Endothelial cell of umbilical vein (primary cell): ENCODE data around the gene EMX1. TPM values are rescaled to one million over a fixed set of nuclear protein-coding genes. Genes with fewer than 3 reads are reported as not detected.

Experiments used
- BruUV-seq: library from RNA; stranded (reverse); fragments of 400-500 nt; replicated peaks from 2 replicates; lab custom pipeline; 2021; lab: Mats Ljungman, UMichigan
- CTCF ChIA-PET: fragments of 300-600, 350-600 bp; sonication (Branson Sonifier 250); formaldehyde crosslinking; loops from one replicate; lab custom pipeline; 2021; ENCODE audit warnings: antibody characterized with exemption, inconsistent platforms; lab: Charles Lee
- POLR2A ChIA-PET: fragments of 300-600, 350-600 bp; sonication (Branson Sonifier 250); formaldehyde crosslinking; loops from one replicate; lab custom pipeline; 2021; ENCODE audit warnings: antibody characterized with exemption, inconsistent platforms; lab: Charles Lee
- DNase-seq: peaks from one replicate; pipeline ENCODE4 v3.0.0-alpha.2; 2011; ENCODE audit warnings: low read depth, low spot score
- FAIRE-seq: peaks from 2 replicates; lab custom pipeline; 2011; peaks lifted over from hg19 to GRCh38; lab: Jason Lieb, UNC
- H2AFZ ChIP-seq: 2 replicates; pipeline ENCODE4 v1.6.0; 2012; ENCODE audit warnings: low read depth, low read length, control low read depth, inconsistent platforms
- H3K27ac ChIP-seq: 2 replicates; pipeline ENCODE4 v1.5.1; 2011; ENCODE audit warnings: low read depth, mild to moderate bottlenecking, control low read depth, low read length, moderate library complexity; ENCODE audit not compliant: insufficient read depth
- H3K27me3 ChIP-seq, 2 experiments: 2 replicates each; pipeline versions ENCODE4 v1.6.0 to v1.6.1; 2011; ENCODE audit warnings: low read length in 2 of 2, mixed read lengths in 1 of 2; ENCODE audit not compliant: control insufficient read depth in 2 of 2, insufficient read depth in 2 of 2
- H3K36me3 ChIP-seq, 2 experiments: 2 replicates in 1 of 2; 3 replicates in 1 of 2; pipeline ENCODE4 v1.5.1; 2011; ENCODE audit warnings: low read length in 2 of 2, mild to moderate bottlenecking in 1 of 2, moderate library complexity in 1 of 2; ENCODE audit not compliant: control insufficient read depth in 2 of 2, insufficient read depth in 2 of 2; ENCODE audit errors: extremely low read depth in 1 of 2
- H3K4me1 ChIP-seq: 3 replicates; pipeline ENCODE4 v1.5.1; 2011; ENCODE audit warnings: mild to moderate bottlenecking, low read length; ENCODE audit not compliant: control insufficient read depth, insufficient read depth; ENCODE audit errors: extremely low read depth
- H3K4me2 ChIP-seq: 2 replicates; pipeline ENCODE4 v1.6.1; 2011; ENCODE audit warnings: low read length, control low read depth, mixed read lengths; ENCODE audit not compliant: insufficient read depth
- H3K4me3 ChIP-seq, 3 experiments: fragments of 200-600 bp in 1 of 3; sonication (generic), shearing (Covaris generic) in 1 of 3; replicated peaks in 1 of 3; 2 replicates each; pipeline ENCODE4 v1.5.1; 2011 to 2016; ENCODE audit warnings: control low read depth in 3 of 3, low read length in 3 of 3, mild to moderate bottlenecking in 2 of 3, inconsistent platforms in 1 of 3, low read depth in 1 of 3, moderate library complexity in 1 of 3; ENCODE audit not compliant: insufficient read depth in 1 of 3
- H3K79me2 ChIP-seq: 2 replicates; pipeline ENCODE4 v1.6.0; 2012; ENCODE audit warnings: low read length, inconsistent platforms; ENCODE audit not compliant: control insufficient read depth, insufficient read depth
- H3K9ac ChIP-seq: replicated peaks from 2 replicates; pipeline ENCODE3; 2011; ENCODE audit warnings: low read length, control low read depth; ENCODE audit not compliant: insufficient read depth; ENCODE audit errors: extremely low read depth
- H3K9me1 ChIP-seq: replicated peaks from 3 replicates; pipeline ENCODE4 v1.6.0; 2011; ENCODE audit warnings: mild to moderate bottlenecking, low read length; ENCODE audit not compliant: control insufficient read depth, insufficient read depth; ENCODE audit errors: extremely low read depth
- H3K9me3 ChIP-seq: replicated peaks from 2 replicates; pipeline ENCODE4 v1.5.1; 2012; ENCODE audit warnings: low read length, inconsistent platforms; ENCODE audit not compliant: control insufficient read depth, insufficient read depth
- H4K20me1 ChIP-seq: replicated peaks from 2 replicates; pipeline ENCODE3; 2011; ENCODE audit warnings: mild to moderate bottlenecking, low read length; ENCODE audit not compliant: control insufficient read depth, insufficient read depth; ENCODE audit errors: extremely low read depth
- EZH2 ChIP-seq: IDR thresholded peaks from 2 replicates; pipeline ENCODE4 v1.6.1; 2012; ENCODE audit warnings: borderline replicate concordance, low read depth, mild to moderate bottlenecking, moderate library complexity, low read length, inconsistent platforms; ENCODE audit not compliant: severe bottlenecking
- FOS ChIP-seq: IDR thresholded peaks from 2 replicates; pipeline ENCODE4 v1.6.1; 2011; ENCODE audit warnings: mild to moderate bottlenecking, low read length, moderate library complexity, borderline replicate concordance; ENCODE audit not compliant: insufficient read depth
- GATA2 ChIP-seq: IDR thresholded peaks from 2 replicates; pipeline ENCODE4 v1.7.0; 2011; ENCODE audit warnings: low read depth, mild to moderate bottlenecking, moderate library complexity, mixed read lengths, low read length; ENCODE audit not compliant: insufficient read length, insufficient read depth
- JUN ChIP-seq: IDR thresholded peaks from 2 replicates; pipeline ENCODE4 v1.6.1; 2011; ENCODE audit warnings: borderline replicate concordance, low read depth; ENCODE audit not compliant: insufficient read length, insufficient read depth
- MYC ChIP-seq: IDR thresholded peaks from one replicate; pipeline ENCODE4 v1.6.1; 2011; ENCODE audit warnings: mild to moderate bottlenecking, low read depth, low read length
- POLR2A ChIP-seq: IDR thresholded peaks from 2 replicates; pipeline ENCODE4 v1.6.1; 2012; ENCODE audit warnings: low read depth, mild to moderate bottlenecking, control low read depth, low read length
- POLR2AphosphoS5 ChIP-seq: IDR thresholded peaks from 2 replicates; pipeline ENCODE4 v1.6.1; 2012; ENCODE audit warnings: low read depth, mild to moderate bottlenecking, control low read depth, low read length, moderate library complexity; ENCODE audit not compliant: insufficient read depth
- dilution Hi-C: fragments of 300-500 bp; cut with MboI; formaldehyde crosslinking; loops from one replicate; pipeline ENCODE4 v1.15.0; 2019; ENCODE audit warnings: low sequenced_read_pairs; ENCODE audit not compliant: extremely low pct_ligation_motif_present
- intact Hi-C: fragments of 100-400 bp; cut with micrococcal nuclease; formaldehyde crosslinking; loops from one replicate; pipeline ENCODE4 v1.10.0; 2022
- polyA plus RNA-seq, 4 experiments: library from polyadenylated mRNA; depleted of rRNA in 3 of 4; stranded (reverse) in 3 of 4; unstranded in 1 of 4; fragments of >200 nt; gene quantifications; 2 replicates each; pipeline versions ENCODE4 v1.2.1 to v1.2.3, GENCODE V29; 2011 to 2012; ENCODE audit warnings: missing spikeins in 1 of 4
- total RNA-seq: library from RNA; stranded (reverse); gene quantifications from 2 replicates; pipeline ENCODE4 v1.2.3, GENCODE V29; 2021
- TF ChIP-seq, protein P1 (sequence below), 2 donors: IDR thresholded peaks; 1 replicate in 1 of 2; 2 replicates in 1 of 2; pipeline ENCODE4 v1.5.1; 2011; ENCODE audit warnings: low read length in 2 of 2, mild to moderate bottlenecking in 2 of 2, moderate library complexity in 2 of 2, control low read depth in 1 of 2, inconsistent platforms in 1 of 2, low read depth in 1 of 2; ENCODE audit not compliant: insufficient read depth in 1 of 2; ENCODE audit errors: extremely low read depth in 1 of 2
- TF ChIP-seq, protein P2 (sequence below): IDR thresholded peaks from 2 replicates; pipeline ENCODE4 v1.6.1; 2011; ENCODE audit not compliant: insufficient read depth, insufficient read length

The EMX1 gene
- total and polyA plus RNA-seq, 2 donors (not counting 3 experiments of a cell fraction or from before 2014, with no cell fraction given), result not detected

DNA sequence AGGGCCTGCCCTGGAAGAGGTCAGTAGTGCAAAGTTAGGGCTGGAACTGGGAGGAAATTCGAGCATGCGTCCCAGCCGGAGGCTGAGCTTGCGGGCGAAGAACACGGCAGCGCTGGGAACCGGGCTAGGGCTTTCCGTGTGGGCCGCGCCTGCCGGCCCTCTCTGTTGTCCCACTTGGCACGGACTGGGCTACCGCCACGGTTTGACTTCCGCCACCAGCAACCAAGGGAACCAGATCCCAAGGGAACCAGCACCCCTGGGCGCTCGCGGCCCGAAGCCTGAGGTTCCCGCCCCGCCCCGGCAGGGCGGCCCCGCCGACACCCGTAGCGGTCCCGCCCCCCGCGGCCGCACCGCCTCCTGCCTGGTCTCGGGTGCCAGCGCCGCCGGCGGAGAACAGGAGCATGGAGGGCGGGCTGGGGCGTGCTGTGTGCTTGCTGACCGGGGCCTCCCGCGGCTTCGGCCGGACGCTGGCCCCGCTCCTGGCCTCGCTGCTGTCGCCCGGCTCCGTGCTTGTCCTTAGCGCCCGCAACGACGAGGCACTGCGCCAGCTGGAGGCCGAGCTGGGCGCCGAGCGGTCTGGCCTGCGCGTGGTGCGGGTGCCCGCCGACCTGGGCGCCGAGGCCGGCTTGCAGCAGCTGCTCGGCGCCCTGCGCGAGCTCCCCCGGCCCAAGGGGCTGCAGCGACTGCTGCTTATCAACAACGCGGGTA, 30.1 kb upstream of the EMX1 start, which contains the start of gene SPR:
SPR (plus strand) TSS at position 377 of the 708 bp plus-strand sequence; CDS start at position 402, 25 bp downstream.
- TF ChIP-seq MYC, result no peak
- TF ChIP-seq EZH2, result no peak
- no peak for TF ChIP-seq GATA2
- TF ChIP-seq, protein P1, sequence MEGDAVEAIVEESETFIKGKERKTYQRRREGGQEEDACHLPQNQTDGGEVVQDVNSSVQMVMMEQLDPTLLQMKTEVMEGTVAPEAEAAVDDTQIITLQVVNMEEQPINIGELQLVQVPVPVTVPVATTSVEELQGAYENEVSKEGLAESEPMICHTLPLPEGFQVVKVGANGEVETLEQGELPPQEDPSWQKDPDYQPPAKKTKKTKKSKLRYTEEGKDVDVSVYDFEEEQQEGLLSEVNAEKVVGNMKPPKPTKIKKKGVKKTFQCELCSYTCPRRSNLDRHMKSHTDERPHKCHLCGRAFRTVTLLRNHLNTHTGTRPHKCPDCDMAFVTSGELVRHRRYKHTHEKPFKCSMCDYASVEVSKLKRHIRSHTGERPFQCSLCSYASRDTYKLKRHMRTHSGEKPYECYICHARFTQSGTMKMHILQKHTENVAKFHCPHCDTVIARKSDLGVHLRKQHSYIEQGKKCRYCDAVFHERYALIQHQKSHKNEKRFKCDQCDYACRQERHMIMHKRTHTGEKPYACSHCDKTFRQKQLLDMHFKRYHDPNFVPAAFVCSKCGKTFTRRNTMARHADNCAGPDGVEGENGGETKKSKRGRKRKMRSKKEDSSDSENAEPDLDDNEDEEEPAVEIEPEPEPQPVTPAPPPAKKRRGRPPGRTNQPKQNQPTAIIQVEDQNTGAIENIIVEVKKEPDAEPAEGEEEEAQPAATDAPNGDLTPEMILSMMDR (IDR thresholded peaks at IDR 0.05; ENCODE audit: extremely low read depth in 1 of 2, insufficient read depth in 1 of 2, low read depth in 1 of 2, low read length in 2 of 2), result no peak
- peak; percentile 18 for TF ChIP-seq POLR2A
- peak; percentile 62 for TF ChIP-seq POLR2AphosphoS5
- TF ChIP-seq, protein P2, sequence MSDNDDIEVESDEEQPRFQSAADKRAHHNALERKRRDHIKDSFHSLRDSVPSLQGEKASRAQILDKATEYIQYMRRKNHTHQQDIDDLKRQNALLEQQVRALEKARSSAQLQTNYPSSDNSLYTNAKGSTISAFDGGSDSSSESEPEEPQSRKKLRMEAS, result no peak
- no peak for TF ChIP-seq JUN
- TF ChIP-seq FOS, result no peak
- H3K9me3 ChIP-seq, result no peaks in the 10 kb centered on the region
- H4K20me1 ChIP-seq, result no peaks in the 10 kb centered on the region
- H3K9ac ChIP-seq, result peak within 1 kb of the TSS; percentile 77
- no peaks in the 10 kb centered on the region for H3K27me3 ChIP-seq
- dilution Hi-C loops, result no loop called here
- no peaks in the 10 kb centered on the region for H3K9me1 ChIP-seq
- H3K79me2 ChIP-seq, result no peaks in the 10 kb centered on the region
- H2AFZ ChIP-seq, result peak within 1 kb of the TSS; percentile 98
- H3K36me3 ChIP-seq, result peaks cover 0 to 8% of the 10 kb centered on the region in 2 experiments
- DNase-seq, result peak; percentile 70
- H3K4me2 ChIP-seq, result peak within 1 kb of the TSS; percentile 91
- BruUV-seq, result TSS peak; percentile 12
- intact Hi-C loops, result loop anchor here (1.0 to 2.0 kb wide), 2 partner anchors 32 to 116 kb away; no protein-coding TSS in a partner anchor
- POLR2A ChIA-PET, result no interaction called here
- peak within 1 kb of the TSS; percentile 74 for H3K27ac ChIP-seq
- H3K4me3 ChIP-seq, result peak within 1 kb of the TSS; percentile 54 to 81 (median 73)
- peaks cover 13% of the 10 kb centered on the region for H3K4me1 ChIP-seq
- peak; percentile 65 for FAIRE-seq
- CTCF ChIA-PET, result interaction anchor here (0.7 to 3.1 kb wide), 33 partner anchors 8 to 1357 kb away, joined by 3 to 32 read pairs (median 4); partner anchors contain the start of gene EMX1
